Sigmoid colon (tissue), 4 donors: ENCODE results near the gene ELOVL7.

Source experiments
- CTCF ChIP-seq, 4 experiments: fragments of 450-650 bp in 3 of 4; fragments of 200-600 bp in 1 of 4; IDR thresholded peaks; one replicate each; pipeline ENCODE4 v1.5.1; 2016 to 2019; ENCODE audit warnings: antibody characterized with exemption in 4 of 4, mild to moderate bottlenecking in 3 of 4, moderate library complexity in 2 of 4
- EP300 ChIP-seq, 4 donors: sonication (generic); formaldehyde crosslinking; IDR thresholded peaks; one replicate each; pipeline ENCODE4 v1.6.1; 2017; ENCODE audit warnings: antibody characterized with exemption in 4 of 4
- POLR2A ChIP-seq, 2 donors: fragments of 450-650 bp; IDR thresholded peaks; one replicate each; pipeline ENCODE4 v1.6.1; 2016; ENCODE audit warnings: antibody characterized with exemption in 2 of 2, mild to moderate bottlenecking in 2 of 2, moderate library complexity in 2 of 2
- POLR2AphosphoS5 ChIP-seq, 4 donors: sonication (generic); formaldehyde crosslinking; IDR thresholded peaks; one replicate each; pipeline ENCODE4 v1.6.1; 2017; ENCODE audit warnings: antibody characterized with exemption in 4 of 4

DNA sequence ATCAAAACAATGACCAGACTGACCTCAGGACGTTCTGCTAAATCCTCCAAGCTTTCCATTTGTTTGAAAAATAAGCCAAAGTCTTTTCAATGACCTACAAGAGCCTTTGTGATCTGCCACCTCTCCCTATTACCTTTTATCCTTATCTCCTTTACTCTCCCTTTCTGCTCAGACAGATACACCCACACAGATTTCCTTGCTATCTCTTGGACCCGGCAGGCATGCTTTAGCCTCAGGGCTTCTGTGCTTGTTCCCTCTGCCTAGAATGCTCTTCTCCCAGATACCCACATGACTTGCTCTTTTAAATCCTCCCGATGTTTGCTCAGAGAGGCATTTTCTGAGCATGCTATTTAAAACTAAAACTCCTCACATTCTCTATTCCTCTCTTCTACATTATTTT lies 8.9 kb upstream of the ELOVL7 start:
- TF ChIP-seq CTCF (IDR thresholded peaks at IDR 0.05): no peak
- no peak for TF ChIP-seq POLR2AphosphoS5 (IDR thresholded peaks at IDR 0.05)
- no peak for TF ChIP-seq POLR2A (IDR thresholded peaks at IDR 0.05)
- no peak for TF ChIP-seq EP300 (IDR thresholded peaks at IDR 0.05)
